ENCODE data around the gene IGFBP6.

Gene IGFBP6

GRCh38 chr12:53113951-53114350, 16.5 kb downstream of the IGFBP6 start:
- in situ Hi-C loops (cut with MboI; ENCODE audit: low sequenced_read_pairs): no loop called here

- in situ Hi-C loops (cut with MboI; ENCODE audit: low sequenced_read_pairs): no loop called here
Observed at GRCh38 chr12:53115112-53115890, 17.8 kb downstream of the IGFBP6 start.

DNA sequence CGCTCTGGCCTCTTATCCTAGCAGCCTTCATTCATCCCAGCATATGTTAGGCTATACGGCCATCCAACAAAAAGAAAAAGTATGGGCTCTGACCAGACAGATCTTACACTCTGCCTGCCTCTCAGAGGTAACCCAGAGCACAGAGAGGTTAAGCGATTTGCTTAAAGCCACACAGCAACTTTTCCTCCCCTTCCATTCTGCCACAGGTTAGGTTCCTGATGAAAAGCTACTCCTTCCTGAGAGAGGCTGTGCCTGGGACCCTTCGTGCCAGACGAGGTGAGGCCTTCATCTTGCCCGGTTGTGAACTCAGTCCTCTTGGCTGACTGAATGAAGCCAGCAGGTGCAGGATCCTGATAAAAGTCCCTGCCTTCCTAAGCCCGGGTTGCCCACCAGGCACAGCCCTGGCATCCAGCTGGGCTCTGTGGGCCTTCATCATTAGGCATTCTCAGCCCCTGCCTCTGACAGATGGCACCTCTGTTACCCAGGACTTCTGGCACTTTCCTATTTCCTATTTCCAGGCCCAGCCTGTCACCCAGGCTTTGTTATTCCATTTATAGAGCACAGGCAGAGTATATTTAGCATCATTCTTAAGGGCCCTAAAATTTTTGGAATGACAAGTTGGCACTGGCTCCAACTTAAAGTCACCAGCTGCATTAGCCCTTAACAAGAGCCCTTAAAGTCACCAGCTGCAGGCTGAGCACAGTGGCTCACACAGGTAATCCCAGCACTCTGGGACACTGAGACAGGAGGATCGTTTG, 18.6 kb downstream of the IGFBP6 start:
- in situ Hi-C loops (cut with MboI; ENCODE audit: low sequenced_read_pairs): no loop called here

GRCh38 chr12:53118751-53119300, 21.4 kb downstream of the IGFBP6 start:
- in situ Hi-C loops (cut with MboI; ENCODE audit: low sequenced_read_pairs): no loop called here

GRCh38 chr12:53120685-53121525, 23.4 kb downstream of the IGFBP6 start:
- in situ Hi-C loops (cut with MboI; ENCODE audit: low sequenced_read_pairs): no loop called here

GRCh38 chr12:53122961-53123468, 25.5 kb downstream of the IGFBP6 start:
- in situ Hi-C loops (cut with MboI; ENCODE audit: low sequenced_read_pairs): no loop called here

- in situ Hi-C loops (cut with MboI; ENCODE audit: low sequenced_read_pairs): no loop called here
Observed at GRCh38 chr12:53123578-53124351, 26.3 kb downstream of the IGFBP6 start.

- in situ Hi-C loops (cut with MboI; ENCODE audit: low sequenced_read_pairs): no loop called here
Observed at GRCh38 chr12:53124352-53124723, 26.9 kb downstream of the IGFBP6 start.

DNA sequence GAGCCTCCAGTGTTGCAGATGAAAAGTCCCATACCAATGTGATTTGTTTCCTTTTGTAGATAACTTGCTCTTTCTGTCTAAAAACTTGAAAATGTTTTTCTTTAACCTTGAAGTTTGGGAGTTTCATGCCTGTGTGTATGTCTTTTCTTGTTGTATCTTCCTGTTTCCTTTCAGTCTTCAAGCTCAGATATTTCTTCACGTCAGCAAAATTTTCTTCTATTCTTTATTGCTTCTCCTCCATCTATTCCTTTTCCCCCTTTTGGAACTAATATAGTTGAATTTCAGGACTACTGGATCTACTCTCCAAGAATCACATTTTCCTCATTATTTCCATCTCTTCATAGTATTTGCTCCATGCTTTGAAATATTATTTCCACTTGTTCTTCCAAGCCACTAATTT, 29.7 kb downstream of the IGFBP6 start:
- in situ Hi-C loops (cut with MboI; ENCODE audit: low sequenced_read_pairs): no loop called here

GRCh38 chr12:53128780-53129569, 31.5 kb downstream of the IGFBP6 start:
- in situ Hi-C loops (cut with MboI; ENCODE audit: low sequenced_read_pairs): no loop called here

GRCh38 chr12:53131844-53132243, 34.4 kb downstream of the IGFBP6 start:
- in situ Hi-C loops (cut with MboI; ENCODE audit: low sequenced_read_pairs): no loop called here

GRCh38 chr12:53133722-53134121, 36.3 kb downstream of the IGFBP6 start:
- in situ Hi-C loops (cut with MboI; ENCODE audit: low sequenced_read_pairs): no loop called here

GRCh38 chr12:53143355-53143754, 45.9 kb downstream of the IGFBP6 start:
- in situ Hi-C loops (cut with MboI; ENCODE audit: low sequenced_read_pairs): no loop called here

DNA sequence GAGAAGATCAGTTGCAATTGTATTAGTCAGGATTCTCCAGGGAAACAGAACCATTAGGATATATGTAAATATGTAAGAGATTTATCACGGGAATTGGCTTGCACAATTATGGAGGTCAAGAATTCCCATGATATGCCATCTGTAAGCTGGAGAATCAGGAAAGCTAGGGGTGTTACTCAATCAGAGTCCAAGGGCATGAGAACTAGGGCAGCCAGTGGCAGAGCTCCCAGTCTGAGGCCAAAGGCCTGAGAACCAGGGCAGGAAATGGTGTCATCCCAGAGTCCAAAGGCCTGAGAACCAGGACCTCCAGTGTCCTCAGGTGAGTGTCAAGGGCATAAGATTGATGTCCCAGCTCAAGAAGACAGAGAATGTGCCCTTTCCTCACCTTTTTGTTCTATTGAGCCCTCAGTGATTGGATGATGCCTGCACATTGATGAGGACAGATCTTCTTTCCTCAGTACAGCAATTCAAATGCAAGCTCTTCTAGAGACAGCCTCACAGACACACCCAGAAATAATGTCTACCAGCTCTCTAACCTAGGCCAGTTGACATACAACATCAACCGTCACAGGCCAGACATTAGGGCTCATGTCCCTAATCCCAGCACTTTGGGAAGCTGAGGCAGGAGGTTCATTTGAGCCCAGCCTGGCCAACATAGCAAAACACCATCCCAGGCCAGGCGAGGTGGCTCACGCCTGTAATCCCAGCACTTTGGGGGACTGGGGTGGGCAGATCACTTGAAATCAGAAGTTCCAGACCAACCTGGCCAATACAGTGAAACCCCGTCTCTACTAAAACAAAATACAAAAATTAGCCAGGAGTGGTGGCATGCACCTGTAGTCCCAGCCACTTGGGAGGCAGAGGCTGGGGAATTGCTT, 48.2 kb downstream of the IGFBP6 start:
- in situ Hi-C loops (cut with MboI; ENCODE audit: low sequenced_read_pairs): no loop called here

GRCh38 chr12:53147181-53147580, 49.7 kb downstream of the IGFBP6 start:
- in situ Hi-C loops (cut with MboI; ENCODE audit: low sequenced_read_pairs): no loop called here

GRCh38 chr12:53147653-53148052, 50.2 kb downstream of the IGFBP6 start:
- in situ Hi-C loops (cut with MboI; ENCODE audit: low sequenced_read_pairs): no loop called here

- in situ Hi-C loops (cut with MboI; ENCODE audit: low sequenced_read_pairs): no loop called here
Observed at GRCh38 chr12:53151039-53151438, 53.6 kb downstream of the IGFBP6 start.
